OCI-LY3 (cell line): Measurements from ENCODE around the gene ALKBH2.

Experiments
- EZH2phosphoT487 ChIP-seq: fragments of 200-600 bp; shearing (Covaris generic); IDR thresholded peaks from 2 replicates; pipeline ENCODE4 v1.6.1; 2018; ENCODE audit warnings: antibody characterized with exemption, mixed run types, low read depth
- TF ChIP-seq, protein P1 (sequence below): fragments of 200-600, 300-600 bp; sonication (generic); IDR thresholded peaks from 2 replicates; pipeline ENCODE4 v1.5.1; 2014; ENCODE audit warnings: antibody characterized with exemption, low read length, low read depth

DNA sequence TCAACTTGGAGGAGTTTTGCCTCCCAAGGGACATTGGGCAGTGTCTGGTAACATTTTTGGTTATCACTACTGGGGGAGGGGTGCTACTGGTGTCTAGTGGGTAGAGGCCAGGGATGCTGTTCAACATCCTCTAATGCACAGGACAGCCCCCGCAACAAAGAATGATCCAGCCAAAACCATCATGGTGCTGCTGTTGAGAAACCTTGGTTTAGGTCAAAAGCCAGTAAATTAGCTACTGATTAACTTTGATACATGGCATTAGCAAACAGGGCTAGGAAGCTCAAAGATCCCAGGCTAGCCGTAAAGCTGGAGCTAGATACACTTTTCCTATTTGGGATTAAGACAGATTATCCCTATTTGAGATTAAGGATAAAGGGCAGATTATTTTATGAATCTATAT is 8.8 kb downstream of the ALKBH2 start:
- TF ChIP-seq, protein P1, sequence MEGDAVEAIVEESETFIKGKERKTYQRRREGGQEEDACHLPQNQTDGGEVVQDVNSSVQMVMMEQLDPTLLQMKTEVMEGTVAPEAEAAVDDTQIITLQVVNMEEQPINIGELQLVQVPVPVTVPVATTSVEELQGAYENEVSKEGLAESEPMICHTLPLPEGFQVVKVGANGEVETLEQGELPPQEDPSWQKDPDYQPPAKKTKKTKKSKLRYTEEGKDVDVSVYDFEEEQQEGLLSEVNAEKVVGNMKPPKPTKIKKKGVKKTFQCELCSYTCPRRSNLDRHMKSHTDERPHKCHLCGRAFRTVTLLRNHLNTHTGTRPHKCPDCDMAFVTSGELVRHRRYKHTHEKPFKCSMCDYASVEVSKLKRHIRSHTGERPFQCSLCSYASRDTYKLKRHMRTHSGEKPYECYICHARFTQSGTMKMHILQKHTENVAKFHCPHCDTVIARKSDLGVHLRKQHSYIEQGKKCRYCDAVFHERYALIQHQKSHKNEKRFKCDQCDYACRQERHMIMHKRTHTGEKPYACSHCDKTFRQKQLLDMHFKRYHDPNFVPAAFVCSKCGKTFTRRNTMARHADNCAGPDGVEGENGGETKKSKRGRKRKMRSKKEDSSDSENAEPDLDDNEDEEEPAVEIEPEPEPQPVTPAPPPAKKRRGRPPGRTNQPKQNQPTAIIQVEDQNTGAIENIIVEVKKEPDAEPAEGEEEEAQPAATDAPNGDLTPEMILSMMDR = no peak
- TF ChIP-seq EZH2phosphoT487 = no peak
